GM10248 (cell line): ENCODE measurements around the gene DENND6A.

Source experiments
- CTCF ChIA-PET: fragments of 300-600 bp; sonication (Branson Sonifier 250); formaldehyde crosslinking; extraction: SDS; loops from one replicate; lab custom pipeline; 2021; ENCODE audit warnings: antibody characterized with exemption; lab: Yijun Ruan, JAX
- POLR2A ChIA-PET: fragments of 350-650 bp; sonication (Branson Sonifier 250); formaldehyde crosslinking; extraction: SDS; loops from one replicate; lab custom pipeline; 2020; ENCODE audit warnings: antibody characterized with exemption; lab: Yijun Ruan, JAX
- DNase-seq: peaks from one replicate; pipeline ENCODE4 v3.0.0; 2012; ENCODE audit errors: extremely low spot score
- TF ChIP-seq, protein P1 (sequence below): IDR thresholded peaks from 2 replicates; pipeline ENCODE4 v1.5.1; 2012; ENCODE audit warnings: mild to moderate bottlenecking, low read depth; ENCODE audit errors: extremely low read depth, missing control alignments, control extremely low read depth

DENND6A gene

GRCh38 chr3:57594576-57594975 is 98.3 kb downstream of the DENND6A start:
- ChIA-PET CTCF (interaction anchor here (0.9 kb wide), 1 partner anchor 14 kb away, joined by 3 read pairs; no protein-coding TSS in a partner anchor), POLR2A (interaction anchor here (0.7 to 1.3 kb wide), 3 partner anchors 38 to 892 kb away, joined by 4 read pairs; partner anchors contain the start of gene PDE12)
- DNase-seq, result no peak
- TF ChIP-seq, protein P1, sequence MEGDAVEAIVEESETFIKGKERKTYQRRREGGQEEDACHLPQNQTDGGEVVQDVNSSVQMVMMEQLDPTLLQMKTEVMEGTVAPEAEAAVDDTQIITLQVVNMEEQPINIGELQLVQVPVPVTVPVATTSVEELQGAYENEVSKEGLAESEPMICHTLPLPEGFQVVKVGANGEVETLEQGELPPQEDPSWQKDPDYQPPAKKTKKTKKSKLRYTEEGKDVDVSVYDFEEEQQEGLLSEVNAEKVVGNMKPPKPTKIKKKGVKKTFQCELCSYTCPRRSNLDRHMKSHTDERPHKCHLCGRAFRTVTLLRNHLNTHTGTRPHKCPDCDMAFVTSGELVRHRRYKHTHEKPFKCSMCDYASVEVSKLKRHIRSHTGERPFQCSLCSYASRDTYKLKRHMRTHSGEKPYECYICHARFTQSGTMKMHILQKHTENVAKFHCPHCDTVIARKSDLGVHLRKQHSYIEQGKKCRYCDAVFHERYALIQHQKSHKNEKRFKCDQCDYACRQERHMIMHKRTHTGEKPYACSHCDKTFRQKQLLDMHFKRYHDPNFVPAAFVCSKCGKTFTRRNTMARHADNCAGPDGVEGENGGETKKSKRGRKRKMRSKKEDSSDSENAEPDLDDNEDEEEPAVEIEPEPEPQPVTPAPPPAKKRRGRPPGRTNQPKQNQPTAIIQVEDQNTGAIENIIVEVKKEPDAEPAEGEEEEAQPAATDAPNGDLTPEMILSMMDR, result no peak

GRCh38 chr3:57594144-57594543 is 98.7 kb downstream of the DENND6A start:
- ChIA-PET CTCF (interaction anchor here (0.9 kb wide), 1 partner anchor 13 kb away, joined by 3 read pairs; no protein-coding TSS in a partner anchor), POLR2A (interaction anchor here (0.7 to 1.3 kb wide), 3 partner anchors 38 to 893 kb away, joined by 4 read pairs; partner anchors contain the start of gene PDE12)
- TF ChIP-seq, protein P1, result no peak
- DNase-seq, result no peak

DNA sequence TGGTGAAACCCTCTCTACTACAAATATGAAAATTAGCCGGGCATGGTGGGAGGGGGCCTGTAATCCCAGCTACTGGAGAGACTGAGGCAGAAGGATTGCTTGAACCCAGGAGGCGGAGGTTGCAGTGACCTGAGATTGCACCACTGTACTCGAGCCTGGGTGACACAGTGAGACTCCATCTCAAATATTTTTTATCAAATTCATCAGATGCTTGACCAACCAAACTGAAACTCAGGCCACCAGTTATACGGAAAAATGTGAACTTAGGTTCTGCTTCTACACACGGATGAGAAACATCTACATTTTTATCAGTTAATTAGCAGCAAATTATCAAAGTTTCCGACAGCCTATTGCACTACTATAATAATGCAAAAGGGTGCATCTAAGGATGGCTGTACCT is 100.6 kb downstream of the DENND6A start:
- ChIA-PET POLR2A (interaction anchor here (0.9 to 1.1 kb wide), 2 partner anchors 12 to 37 kb away, joined by 4 to 5 read pairs; partner anchors contain the start of gene PDE12), CTCF (interaction anchor here (0.8 to 0.9 kb wide), 2 partner anchors 16 to 22 kb away, joined by 3 read pairs; no protein-coding TSS in a partner anchor)
- TF ChIP-seq, protein P1, result no peak
- no peak for DNase-seq

DNA sequence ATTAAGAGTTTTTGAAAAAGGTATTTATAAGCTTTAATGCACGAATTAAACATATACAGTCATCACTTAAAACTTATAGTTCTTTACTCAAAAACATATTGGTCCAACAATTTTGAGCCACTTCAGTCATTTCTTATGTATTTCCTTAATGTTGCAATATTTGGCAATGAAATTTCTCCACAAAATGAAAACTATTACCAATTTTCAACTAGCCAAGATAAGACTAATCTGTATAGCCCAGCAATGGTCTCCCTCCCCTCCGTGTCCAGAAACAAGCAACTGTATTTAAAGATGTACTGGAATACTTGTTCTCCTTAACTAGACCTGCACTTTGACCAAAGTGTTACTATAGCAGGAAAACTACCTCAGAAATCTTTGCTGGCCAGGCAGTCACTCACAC is 105.0 kb downstream of the DENND6A start:
- TF ChIP-seq, protein P1, result no peak
- no peak for DNase-seq
- ChIA-PET POLR2A (no interaction called here), CTCF (no interaction called here)

- no peak for DNase-seq
- CTCF ChIA-PET, result no interaction called here
- POLR2A ChIA-PET, result no interaction called here
- TF ChIP-seq, protein P1, result no peak
These were observed 106.1 kb downstream of the DENND6A start for GRCh38 chr3:57586778-57587177.

- TF ChIP-seq, protein P1, result no peak
- CTCF ChIA-PET, result no interaction called here
- POLR2A ChIA-PET, result no interaction called here
- DNase-seq, result no peak
These were observed 109.3 kb downstream of the DENND6A start for GRCh38 chr3:57583544-57583943.
